Measurements from ENCODE around the gene C12orf57. TPM values are rescaled to one million over a fixed set of nuclear protein-coding genes. Genes with fewer than 3 reads are reported as not detected.

Gene C12orf57
- total RNA-seq, 1 experiment from 2014 or later, result 158 TPM

DNA sequence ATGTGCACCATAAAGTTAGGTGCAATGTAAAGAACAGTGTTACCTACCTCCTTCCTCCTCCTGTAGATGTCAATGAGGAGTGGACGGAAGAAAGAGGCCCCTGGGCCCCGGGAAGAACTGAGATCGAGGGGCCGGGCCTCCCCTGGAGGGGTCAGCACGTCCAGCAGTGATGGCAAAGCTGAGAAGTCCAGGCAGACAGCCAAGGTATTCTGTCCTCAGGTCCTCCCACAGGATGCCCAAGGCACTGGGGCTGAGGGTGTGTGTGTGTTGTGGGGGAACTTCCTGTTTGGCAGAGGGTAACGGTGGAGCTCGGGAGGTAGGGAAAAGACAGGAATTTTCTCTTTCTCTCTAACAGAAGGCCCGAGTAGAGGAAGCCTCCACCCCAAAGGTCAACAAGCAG is 9.7 kb upstream of the C12orf57 start:
- no peak overlapping the region for H3K4me3 Mint-ChIP-seq
- no peak for ATAC-seq
- H3K4me1 Mint-ChIP-seq, result peaks cover 35% of the 10 kb centered on the region
- ChIA-PET POLR2A (interaction anchor here (1.1 kb wide), 1 partner anchor 10 kb away, joined by 4 read pairs; the partner anchor contains the start of genes C12orf57 and RNU7-1), CTCF (interaction anchor here (6.9 kb wide), 1 partner anchor 8 kb away, joined by 93 read pairs; the partner anchor contains the start of gene ATN1)
- DNase-seq (ENCODE audit: low spot score), result no peak
- H3K27ac Mint-ChIP-seq, result no peak overlapping the region
- H3K27me3 Mint-ChIP-seq (ENCODE audit: low read depth), result no peaks in the 10 kb centered on the region
- H3K36me3 Mint-ChIP-seq, result peaks cover 32% of the 10 kb centered on the region
- H3K9me3 Mint-ChIP-seq, result no peaks in the 10 kb centered on the region
- TF ChIP-seq ZNF121 (CRISPR knock-in tag; IDR thresholded peaks at IDR 0.05) (no peak), NFATC4 (CRISPR knock-in tag; IDR thresholded peaks at IDR 0.05) (no peak), RELA (CRISPR knock-in tag; IDR thresholded peaks at IDR 0.05; ENCODE audit: borderline replicate concordance) (no peak), GTF2I (CRISPR knock-in tag; conservative IDR thresholded peaks at IDR 0.05) (no peak), OVOL2 (CRISPR knock-in tag; IDR thresholded peaks at IDR 0.05; ENCODE audit: borderline replicate concordance) (no peak), NR2C2 (CRISPR knock-in tag; IDR thresholded peaks at IDR 0.05) (no peak)
- TF ChIP-seq, protein P1, sequence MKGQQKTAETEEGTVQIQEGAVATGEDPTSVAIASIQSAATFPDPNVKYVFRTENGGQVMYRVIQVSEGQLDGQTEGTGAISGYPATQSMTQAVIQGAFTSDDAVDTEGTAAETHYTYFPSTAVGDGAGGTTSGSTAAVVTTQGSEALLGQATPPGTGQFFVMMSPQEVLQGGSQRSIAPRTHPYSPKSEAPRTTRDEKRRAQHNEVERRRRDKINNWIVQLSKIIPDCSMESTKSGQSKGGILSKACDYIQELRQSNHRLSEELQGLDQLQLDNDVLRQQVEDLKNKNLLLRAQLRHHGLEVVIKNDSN (CRISPR knock-in tag; IDR thresholded peaks at IDR 0.05), result no peak
- TF ChIP-seq, protein P2, sequence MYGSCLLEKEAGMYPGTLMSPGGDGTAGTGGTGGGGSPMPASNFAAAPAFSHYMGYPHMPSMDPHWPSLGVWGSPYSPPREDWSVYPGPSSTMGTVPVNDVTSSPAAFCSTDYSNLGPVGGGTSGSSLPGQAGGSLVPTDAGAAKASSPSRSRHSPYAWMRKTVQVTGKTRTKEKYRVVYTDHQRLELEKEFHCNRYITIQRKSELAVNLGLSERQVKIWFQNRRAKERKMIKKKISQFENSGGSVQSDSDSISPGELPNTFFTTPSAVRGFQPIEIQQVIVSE (CRISPR knock-in tag; IDR thresholded peaks at IDR 0.05; ENCODE audit: borderline replicate concordance), result no peak
- TF ChIP-seq, protein P3, sequence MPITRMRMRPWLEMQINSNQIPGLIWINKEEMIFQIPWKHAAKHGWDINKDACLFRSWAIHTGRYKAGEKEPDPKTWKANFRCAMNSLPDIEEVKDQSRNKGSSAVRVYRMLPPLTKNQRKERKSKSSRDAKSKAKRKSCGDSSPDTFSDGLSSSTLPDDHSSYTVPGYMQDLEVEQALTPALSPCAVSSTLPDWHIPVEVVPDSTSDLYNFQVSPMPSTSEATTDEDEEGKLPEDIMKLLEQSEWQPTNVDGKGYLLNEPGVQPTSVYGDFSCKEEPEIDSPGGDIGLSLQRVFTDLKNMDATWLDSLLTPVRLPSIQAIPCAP (CRISPR knock-in tag; IDR thresholded peaks at IDR 0.05), result no peak
- TF ChIP-seq, protein P4, sequence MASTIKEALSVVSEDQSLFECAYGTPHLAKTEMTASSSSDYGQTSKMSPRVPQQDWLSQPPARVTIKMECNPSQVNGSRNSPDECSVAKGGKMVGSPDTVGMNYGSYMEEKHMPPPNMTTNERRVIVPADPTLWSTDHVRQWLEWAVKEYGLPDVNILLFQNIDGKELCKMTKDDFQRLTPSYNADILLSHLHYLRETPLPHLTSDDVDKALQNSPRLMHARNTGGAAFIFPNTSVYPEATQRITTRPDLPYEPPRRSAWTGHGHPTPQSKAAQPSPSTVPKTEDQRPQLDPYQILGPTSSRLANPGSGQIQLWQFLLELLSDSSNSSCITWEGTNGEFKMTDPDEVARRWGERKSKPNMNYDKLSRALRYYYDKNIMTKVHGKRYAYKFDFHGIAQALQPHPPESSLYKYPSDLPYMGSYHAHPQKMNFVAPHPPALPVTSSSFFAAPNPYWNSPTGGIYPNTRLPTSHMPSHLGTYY (CRISPR knock-in tag; IDR thresholded peaks at IDR 0.05), result no peak
- TF ChIP-seq, protein P5, sequence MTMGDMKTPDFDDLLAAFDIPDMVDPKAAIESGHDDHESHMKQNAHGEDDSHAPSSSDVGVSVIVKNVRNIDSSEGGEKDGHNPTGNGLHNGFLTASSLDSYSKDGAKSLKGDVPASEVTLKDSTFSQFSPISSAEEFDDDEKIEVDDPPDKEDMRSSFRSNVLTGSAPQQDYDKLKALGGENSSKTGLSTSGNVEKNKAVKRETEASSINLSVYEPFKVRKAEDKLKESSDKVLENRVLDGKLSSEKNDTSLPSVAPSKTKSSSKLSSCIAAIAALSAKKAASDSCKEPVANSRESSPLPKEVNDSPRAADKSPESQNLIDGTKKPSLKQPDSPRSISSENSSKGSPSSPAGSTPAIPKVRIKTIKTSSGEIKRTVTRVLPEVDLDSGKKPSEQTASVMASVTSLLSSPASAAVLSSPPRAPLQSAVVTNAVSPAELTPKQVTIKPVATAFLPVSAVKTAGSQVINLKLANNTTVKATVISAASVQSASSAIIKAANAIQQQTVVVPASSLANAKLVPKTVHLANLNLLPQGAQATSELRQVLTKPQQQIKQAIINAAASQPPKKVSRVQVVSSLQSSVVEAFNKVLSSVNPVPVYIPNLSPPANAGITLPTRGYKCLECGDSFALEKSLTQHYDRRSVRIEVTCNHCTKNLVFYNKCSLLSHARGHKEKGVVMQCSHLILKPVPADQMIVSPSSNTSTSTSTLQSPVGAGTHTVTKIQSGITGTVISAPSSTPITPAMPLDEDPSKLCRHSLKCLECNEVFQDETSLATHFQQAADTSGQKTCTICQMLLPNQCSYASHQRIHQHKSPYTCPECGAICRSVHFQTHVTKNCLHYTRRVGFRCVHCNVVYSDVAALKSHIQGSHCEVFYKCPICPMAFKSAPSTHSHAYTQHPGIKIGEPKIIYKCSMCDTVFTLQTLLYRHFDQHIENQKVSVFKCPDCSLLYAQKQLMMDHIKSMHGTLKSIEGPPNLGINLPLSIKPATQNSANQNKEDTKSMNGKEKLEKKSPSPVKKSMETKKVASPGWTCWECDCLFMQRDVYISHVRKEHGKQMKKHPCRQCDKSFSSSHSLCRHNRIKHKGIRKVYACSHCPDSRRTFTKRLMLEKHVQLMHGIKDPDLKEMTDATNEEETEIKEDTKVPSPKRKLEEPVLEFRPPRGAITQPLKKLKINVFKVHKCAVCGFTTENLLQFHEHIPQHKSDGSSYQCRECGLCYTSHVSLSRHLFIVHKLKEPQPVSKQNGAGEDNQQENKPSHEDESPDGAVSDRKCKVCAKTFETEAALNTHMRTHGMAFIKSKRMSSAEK (CRISPR knock-in tag; IDR thresholded peaks at IDR 0.05; ENCODE audit: borderline replicate concordance), result no peak
- TF ChIP-seq, protein P6, sequence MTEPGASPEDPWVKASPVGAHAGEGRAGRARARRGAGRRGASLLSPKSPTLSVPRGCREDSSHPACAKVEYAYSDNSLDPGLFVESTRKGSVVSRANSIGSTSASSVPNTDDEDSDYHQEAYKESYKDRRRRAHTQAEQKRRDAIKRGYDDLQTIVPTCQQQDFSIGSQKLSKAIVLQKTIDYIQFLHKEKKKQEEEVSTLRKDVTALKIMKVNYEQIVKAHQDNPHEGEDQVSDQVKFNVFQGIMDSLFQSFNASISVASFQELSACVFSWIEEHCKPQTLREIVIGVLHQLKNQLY (CRISPR knock-in tag; IDR thresholded peaks at IDR 0.05), result no peak

DNA sequence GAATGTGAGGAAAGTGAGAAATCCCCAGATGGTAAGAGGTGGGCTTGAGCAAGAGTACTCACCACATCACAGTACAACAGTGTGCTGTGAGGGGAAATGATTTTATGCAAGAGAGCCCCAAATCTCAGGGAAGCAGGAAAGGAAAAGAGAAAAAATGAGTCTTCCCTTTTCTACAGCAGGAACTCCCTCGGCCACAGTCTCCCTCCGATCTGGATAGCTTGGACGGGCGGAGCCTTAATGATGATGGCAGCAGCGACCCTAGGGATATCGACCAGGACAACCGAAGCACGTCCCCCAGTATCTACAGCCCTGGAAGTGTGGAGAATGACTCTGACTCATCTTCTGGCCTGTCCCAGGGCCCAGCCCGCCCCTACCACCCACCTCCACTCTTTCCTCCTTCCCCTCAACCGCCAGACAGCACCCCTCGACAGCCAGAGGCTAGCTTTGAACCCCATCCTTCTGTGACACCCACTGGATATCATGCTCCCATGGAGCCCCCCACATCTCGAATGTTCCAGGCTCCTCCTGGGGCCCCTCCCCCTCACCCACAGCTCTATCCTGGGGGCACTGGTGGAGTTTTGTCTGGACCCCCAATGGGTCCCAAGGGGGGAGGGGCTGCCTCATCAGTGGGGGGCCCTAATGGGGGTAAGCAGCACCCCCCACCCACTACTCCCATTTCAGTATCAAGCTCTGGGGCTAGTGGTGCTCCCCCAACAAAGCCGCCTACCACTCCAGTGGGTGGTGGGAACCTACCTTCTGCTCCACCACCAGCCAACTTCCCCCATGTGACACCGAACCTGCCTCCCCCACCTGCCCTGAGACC is 8.2 kb upstream of the C12orf57 start:
- ATAC-seq (no peak), DNase-seq (ENCODE audit: low spot score) (no peak)
- ChIA-PET CTCF (interaction anchor here (3.1 to 6.9 kb wide), 3 partner anchors 9 to 26 kb away, joined by 25 to 93 read pairs (median 26); partner anchors contain the start of gene ATN1), POLR2A (interaction anchor here (0.9 to 1.1 kb wide), 2 partner anchors 10 to 13 kb away, joined by 3 read pairs; no protein-coding TSS in a partner anchor)
- no peak for TF ChIP-seq GRHL2 (CRISPR knock-in tag; IDR thresholded peaks at IDR 0.05; ENCODE audit: insufficient replicate concordance, severe bottlenecking)
- TF ChIP-seq NR1H2 (CRISPR knock-in tag; IDR thresholded peaks at IDR 0.05), result no peak
- TF ChIP-seq ESRRA (CRISPR knock-in tag; IDR thresholded peaks at IDR 0.05; ENCODE audit: borderline replicate concordance), result no peak
- Mint-ChIP-seq H3K4me1 (peaks cover 28% of the 10 kb centered on the region), H3K36me3 (peaks cover 43% of the 10 kb centered on the region), H3K27ac (peak overlapping the region; percentile 85), H3K9me3 (no peaks in the 10 kb centered on the region), H3K27me3 (ENCODE audit: low read depth) (no peaks in the 10 kb centered on the region), H3K4me3 (no peak overlapping the region)
